Right forelimb (tissue), 1 donor: ENCODE data around the gene PHETA1.

Experiments used
- DNase-seq: peaks from one replicate; pipeline ENCODE4 v3.0.0-alpha.2; 2018

Gene PHETA1

DNA sequence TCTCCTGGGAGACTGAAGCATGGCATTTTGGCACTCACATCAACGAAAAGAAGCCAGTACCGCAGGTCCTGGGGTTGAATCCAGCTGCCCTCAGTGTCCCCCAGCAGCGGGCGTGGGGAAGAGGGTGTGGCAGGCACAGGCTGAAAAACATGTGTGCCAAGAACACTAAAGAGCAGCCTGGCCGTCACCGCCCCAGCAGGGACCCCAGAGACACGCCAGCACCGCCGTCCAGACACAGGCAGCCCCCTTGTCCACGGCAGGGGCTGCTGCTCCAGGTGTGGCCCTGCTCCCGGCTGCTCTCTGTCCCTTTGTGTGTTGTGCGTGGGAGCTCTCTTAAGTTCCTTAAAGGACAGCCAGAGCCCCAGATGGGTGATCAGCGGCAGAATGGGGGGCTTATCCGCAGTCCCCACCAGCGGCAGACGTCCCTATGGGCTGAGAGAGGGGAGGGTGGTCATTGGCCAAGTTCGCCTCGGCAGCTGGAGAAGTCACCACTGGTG, 556 bp downstream of the PHETA1 start:
- DNase-seq = no peak

DNA sequence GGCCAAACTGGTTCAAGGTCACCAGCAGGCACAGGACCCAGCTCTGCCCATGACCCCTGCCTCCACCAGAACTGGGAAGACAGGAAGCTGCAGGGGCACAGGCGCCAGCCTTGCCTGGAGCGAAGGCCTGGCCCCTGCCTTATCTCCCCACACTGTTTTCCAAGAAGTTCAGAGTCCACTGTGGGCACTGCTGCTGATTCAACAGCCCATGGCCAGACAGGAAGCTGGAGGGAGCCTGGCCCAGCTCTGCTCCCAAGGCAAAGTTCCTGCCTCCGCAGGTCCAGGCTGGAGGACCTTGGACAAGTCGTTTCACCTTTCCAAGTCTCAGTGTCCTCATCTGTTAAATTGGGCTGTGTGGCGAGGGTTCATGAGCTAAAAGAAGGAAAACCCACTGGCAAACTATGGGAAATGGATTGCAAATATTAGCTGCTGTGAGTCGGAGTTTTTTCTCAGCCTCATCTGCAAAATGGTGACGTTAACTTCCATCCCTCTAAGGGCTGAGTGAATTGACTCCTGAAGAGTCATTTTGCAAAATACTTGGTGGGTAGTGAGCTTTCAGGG, 1.2 kb downstream of the PHETA1 start:
- DNase-seq = no peak

- DNase-seq = no peak
These were observed 2.3 kb downstream of the PHETA1 start for GRCh38 chr12:111366583-111366982.

GRCh38 chr12:111366075-111366474, 2.8 kb downstream of the PHETA1 start:
- no peak for DNase-seq

- DNase-seq = no peak
These were observed 5.3 kb downstream of the PHETA1 start for GRCh38 chr12:111363578-111363977.

DNA sequence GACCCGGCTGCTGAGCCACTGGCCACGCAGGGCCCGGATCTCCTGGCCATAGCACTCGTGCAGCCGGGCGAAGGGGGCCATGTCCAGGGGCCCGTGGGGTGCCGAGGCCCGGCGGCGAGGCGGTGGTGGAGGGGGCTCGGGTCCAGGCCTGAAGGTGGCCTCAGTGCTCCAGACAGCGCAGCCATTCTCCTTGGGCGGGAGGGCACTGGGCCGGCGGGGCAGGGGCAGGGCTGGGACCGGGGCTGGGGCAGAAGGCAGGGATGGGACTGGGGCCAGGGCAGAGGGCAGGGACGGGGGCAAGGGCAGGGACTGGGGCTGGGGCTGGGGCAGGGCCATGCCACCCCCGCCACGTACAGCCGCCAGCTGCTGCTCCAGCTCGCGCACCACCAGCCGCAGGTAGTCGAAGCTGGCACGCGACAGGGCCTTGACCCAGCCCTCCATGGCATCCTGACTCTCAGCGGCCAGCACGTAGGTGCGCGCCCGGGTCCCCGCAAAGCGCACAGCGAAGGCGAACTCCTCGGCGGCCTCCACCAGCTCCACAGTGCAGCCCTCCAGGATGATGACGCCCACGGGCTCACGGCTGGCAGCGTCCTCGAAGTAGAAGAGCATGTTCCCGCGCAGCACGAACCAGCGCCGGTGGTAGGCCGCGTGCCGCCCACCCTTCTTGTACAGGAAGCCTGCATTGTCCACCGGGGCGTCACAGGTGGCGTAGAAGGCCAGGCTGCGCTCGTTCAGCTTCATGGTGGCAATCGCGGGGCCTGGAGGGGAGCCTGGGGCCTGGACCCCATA, 6.0 kb downstream of the PHETA1 start:
- DNase-seq = no peak

GRCh38 chr12:111361717-111362576, 6.9 kb downstream of the PHETA1 start:
- no peak for DNase-seq

- DNase-seq = no peak
These were observed 7.7 kb downstream of the PHETA1 start for GRCh38 chr12:111361073-111361716.

DNA sequence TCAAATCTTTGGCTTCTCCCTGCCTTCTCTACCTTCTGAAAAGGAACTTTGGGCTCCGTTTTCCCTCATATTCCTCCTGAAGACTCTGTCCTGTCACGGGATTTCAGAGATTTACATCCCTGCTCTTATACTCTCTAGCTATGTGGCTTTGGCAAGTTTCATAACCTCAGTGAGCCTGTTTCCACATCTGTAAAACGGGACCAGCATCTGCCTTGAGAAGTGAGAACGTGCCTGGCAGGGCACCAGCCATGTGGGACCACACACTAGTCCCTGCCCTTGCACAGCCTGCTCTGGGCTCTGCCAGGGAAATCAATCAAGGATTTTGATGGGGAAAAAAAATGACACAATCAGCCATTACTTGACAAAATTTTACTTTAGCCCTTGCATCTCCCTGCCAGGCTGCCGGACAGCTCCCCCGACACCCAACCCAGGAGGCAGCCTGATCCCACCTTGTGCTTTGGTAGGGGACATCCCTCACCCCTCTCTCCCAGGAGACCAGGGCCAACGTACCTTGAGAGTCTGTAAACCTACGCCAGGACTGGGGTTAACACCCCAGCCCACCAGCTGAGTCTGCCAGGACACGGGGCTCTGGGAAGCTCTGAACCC, 8.5 kb downstream of the PHETA1 start:
- DNase-seq = no peak

GRCh38 chr12:111359914-111360276, 9.0 kb downstream of the PHETA1 start:
- no peak for DNase-seq

DNA sequence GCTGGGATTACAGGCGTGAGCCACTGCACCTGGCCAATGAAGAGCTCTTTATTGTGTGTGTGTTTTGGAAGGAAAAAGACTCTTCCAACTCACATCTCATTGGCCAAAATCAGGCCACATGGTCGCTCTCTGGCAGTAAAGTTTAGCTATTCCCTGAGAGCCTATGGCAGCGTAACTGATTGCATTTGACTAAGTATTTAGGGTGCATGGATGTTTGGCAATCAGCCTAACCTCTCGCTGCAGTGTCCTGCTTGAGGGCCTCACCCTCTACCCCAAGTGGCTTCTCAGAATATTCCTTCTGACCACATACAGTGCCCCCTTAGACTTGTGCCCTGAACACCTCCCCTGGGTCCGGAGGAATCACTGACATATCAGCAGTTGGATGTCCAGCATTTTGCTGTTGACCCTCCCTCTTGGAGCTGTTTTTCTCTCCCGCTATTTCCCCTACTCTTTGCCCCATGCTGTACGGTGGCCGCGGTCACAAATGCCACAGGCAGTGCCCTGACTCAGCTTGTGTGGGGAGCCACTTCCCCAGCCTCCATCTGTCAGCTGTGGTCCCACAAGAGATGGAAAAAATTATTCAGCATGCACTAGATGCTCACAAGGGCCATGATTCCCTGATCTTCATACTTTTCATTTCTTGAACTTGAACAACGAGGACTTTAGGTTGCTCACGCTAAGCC, 9.5 kb downstream of the PHETA1 start:
- no peak for DNase-seq

DNA sequence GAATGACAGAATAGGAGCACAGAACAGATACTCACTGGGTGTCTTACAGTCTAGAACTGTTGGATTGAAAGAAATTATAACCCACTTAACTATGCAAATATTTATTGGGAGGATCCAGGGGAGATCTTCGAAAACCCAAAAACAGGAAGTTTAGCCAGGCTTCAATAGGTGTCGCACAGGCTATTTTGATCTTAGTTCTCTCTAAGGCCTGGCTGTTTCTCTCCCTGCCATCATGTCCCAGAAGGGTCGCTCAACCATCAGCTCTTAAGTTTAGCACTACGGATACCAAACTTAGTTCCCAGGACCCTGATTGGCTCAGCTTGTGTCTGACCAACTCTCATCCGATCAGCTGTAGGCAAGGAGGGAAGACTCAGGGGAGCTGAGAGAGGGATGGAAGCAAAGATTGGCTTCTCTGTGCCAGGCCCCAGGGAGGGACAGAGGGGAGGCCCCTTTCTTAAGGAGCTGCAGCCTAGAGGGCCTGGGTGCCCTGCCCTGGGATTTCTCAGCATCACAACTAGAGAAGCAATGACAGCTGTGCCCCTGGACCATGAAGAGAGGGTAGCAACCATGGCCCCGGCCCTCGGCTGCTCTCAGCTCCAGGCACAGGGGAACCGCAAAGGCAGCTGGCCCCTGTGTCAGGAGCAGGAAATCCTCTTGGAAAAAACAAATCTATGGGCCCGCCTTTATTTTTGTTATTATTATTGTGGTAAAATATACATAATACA, 13.5 kb downstream of the PHETA1 start:
- no peak for DNase-seq

GRCh38 chr12:111354511-111354910, 14.4 kb downstream of the PHETA1 start:
- DNase-seq = no peak

DNA sequence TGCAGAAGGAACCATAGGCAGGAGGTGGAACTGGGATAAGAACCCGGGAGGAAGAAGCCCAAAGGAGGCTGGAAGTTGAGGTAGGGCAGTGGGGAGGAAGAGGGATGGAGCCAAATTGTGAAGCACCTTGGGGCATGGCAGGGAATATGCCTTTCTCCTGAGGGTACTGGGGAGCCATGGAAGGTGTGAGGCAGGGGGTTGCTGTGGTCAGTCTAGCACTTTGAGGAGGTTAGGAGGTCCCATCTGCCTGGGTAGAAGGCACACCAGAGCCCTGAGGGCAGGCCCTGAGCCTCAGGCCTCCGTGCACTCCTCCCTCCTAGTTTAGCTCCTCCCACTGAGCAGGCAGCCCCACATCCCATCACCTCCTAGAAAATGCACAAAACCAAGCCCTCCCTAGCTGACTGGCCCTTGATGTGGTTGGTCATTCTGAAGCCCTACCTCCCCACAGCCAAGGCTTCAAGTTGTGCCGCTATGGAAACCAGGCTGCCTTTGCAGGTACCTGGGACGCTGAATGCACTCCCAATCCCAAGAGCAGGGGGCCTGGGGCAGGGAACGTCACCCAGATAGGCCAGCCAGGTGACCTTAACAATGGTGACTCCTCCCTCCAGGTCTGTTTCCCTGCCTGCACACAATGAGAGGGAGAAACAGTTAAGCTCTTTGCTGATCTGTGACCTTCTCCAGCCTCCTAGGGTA, 15.1 kb downstream of the PHETA1 start:
- DNase-seq = no peak

GRCh38 chr12:111353026-111353425, 15.9 kb downstream of the PHETA1 start:
- DNase-seq = no peak

- DNase-seq = no peak
These were observed 16.4 kb downstream of the PHETA1 start for GRCh38 chr12:111352296-111352993.

DNA sequence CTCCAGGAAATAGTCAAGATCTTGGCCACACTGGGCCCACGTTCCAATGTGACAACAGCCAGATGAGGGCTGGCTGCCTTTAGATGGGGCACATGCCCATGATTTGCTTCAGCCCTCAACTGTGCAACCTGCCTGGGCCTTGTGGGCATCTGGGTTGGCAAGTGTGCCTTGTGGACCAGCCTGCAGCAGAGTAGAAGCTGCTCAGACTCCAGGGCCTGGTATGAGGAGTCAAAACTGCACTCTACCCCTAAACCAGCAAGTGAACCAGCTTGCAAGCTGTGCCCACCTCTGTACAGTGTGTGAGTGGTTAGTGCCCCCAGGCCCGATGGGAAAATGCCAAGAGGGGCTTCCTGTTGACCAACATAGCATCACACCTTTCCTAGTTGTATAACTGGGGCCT, 17.9 kb downstream of the PHETA1 start:
- DNase-seq = no peak

DNA sequence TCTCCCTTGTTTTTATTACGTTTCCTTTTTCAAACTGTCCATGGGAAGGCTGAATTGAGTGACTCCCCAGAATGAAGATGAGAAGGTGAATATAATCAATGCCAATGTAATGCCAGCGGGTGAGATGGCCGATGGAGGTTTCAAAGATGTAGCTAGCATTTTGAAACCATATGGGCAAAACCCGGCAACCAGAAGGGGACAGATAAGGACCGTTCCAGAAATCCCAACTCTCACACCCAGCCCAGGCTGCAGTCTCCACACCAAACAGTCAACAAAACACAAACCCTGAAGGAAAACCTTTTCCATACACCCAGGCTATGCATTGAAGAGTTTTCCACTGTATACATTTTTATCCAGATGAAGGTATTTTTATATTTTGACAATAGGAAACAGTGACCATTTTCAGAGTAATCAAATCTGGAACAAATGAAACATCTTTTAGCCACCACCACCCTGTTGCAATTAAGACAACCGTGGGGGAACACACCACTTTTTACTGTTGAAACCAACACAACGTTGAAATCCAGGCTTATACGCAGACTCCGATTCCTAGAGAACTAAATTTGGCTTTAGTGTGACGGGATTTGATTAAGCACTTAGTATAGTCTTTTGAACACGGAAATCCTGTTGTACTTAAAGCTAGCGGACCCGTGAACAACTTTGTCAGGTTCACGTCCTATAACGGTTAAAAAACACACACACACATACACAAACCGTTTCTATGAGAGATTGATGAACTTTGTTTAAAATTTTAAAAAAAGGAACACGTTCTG, 19.0 kb downstream of the PHETA1 start:
- no peak for DNase-seq

DNA sequence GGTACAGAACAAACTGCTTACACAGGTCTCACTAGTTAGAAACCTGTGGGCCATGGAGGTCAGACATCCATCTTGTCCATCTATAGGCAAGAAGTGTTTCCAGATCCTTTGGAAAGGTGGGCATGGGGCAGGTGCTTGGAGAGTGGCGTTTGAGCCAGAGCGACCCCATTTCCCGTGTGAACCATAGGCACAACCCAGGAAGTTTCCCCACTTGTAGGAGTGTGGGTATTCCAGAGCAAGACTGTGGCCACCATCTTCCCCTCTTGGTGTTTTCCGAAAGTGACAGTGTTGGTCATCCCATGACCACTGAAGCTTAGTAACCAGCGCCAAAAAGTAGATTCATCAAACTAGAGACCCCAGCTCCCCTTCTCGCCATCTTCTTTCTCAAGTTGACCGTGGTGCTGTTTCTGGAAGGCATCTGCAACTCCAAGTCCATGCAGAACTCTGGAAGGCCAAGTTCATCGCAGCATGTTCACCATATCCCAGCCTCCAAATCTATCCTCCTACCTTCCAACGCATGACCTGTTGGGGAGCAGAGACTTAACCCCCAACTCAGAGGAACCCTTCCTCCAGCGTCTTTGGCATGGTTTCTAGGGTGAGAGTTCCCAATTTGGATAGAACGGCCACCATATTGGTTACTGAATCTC, 19.7 kb downstream of the PHETA1 start:
- DNase-seq = no peak
